Esophagus muscularis mucosa (tissue), 3 donors: ENCODE measurements around the gene NDUFAF4.

Experiments used
- POLR2A ChIP-seq: fragments of 450-650 bp; IDR thresholded peaks from one replicate; pipeline ENCODE4 v1.6.1; 2017; ENCODE audit warnings: antibody characterized with exemption, moderate library complexity, mild to moderate bottlenecking, low read depth
- TF ChIP-seq, protein P1 (sequence below), 3 experiments: fragments of 200-600 bp in 2 of 3; fragments of 450-650 bp in 1 of 3; sonication (generic) in 2 of 3; IDR thresholded peaks; one replicate each; pipeline ENCODE4 v1.5.1; 2017 to 2019; ENCODE audit warnings: antibody characterized with exemption in 3 of 3, mild to moderate bottlenecking in 2 of 3, moderate library complexity in 1 of 3

DNA sequence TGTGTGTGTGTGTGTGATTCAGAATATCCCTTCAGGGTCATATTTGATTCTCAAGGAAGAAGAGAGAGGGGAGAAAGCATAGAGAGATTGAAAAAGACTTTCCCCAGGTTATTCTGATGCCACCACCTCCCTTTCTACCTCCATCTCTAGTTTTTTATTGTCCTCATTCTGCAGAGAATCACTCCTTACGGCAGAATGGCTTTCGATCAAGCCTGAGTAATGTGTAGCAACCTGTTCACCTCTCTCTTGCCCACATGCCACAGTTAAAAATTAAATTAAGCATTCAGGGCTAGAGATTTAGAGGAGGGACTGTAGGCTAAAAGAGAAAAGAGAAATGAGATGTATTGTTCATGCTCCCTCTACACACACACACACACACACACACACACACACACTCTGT lies 45.0 kb upstream of the NDUFAF4 start:
- TF ChIP-seq, protein P1, sequence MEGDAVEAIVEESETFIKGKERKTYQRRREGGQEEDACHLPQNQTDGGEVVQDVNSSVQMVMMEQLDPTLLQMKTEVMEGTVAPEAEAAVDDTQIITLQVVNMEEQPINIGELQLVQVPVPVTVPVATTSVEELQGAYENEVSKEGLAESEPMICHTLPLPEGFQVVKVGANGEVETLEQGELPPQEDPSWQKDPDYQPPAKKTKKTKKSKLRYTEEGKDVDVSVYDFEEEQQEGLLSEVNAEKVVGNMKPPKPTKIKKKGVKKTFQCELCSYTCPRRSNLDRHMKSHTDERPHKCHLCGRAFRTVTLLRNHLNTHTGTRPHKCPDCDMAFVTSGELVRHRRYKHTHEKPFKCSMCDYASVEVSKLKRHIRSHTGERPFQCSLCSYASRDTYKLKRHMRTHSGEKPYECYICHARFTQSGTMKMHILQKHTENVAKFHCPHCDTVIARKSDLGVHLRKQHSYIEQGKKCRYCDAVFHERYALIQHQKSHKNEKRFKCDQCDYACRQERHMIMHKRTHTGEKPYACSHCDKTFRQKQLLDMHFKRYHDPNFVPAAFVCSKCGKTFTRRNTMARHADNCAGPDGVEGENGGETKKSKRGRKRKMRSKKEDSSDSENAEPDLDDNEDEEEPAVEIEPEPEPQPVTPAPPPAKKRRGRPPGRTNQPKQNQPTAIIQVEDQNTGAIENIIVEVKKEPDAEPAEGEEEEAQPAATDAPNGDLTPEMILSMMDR (IDR thresholded peaks at IDR 0.05): no peak
- TF ChIP-seq POLR2A: no peak
